Measurements from ENCODE around the gene PARP6.
A peak's percentile ranks its signal among the peaks of the same experiment; 100 is the strongest.
"Not testable (repeated sequence)": the region's sequence is repeated elsewhere in the genome, so short reads cannot be mapped to it uniquely, and the experiment has no call there.

PARP6 gene

GRCh38 chr15:72278737-72279136 lies 6.4 kb upstream of the PARP6 start:
- H3K27ac ChIP-seq (ENCODE audit: low read length, poor library complexity, severe bottlenecking) = no peak overlapping the region
- 100% methylated on average over 1 of the region's 1 CpG for WGBS
- H2AFZ ChIP-seq (ENCODE audit: low read depth, low read length) = no peak overlapping the region
- no peaks in the 10 kb centered on the region for H3K79me1 ChIP-seq (replicated peaks; ENCODE audit: low read length, poor library complexity, severe bottlenecking)
- no peak overlapping the region for H2BK120ac ChIP-seq (ENCODE audit: low read depth, low read length)
- H3K18ac ChIP-seq (ENCODE audit: low read depth in 1 of 2, low read length in 2 of 2) = no peak overlapping the region
- no peak overlapping the region for H3K4ac ChIP-seq (ENCODE audit: low read depth in 1 of 2, low read length in 2 of 2)
- DNase-seq = no peak
- no peak overlapping the region for H2BK12ac ChIP-seq (ENCODE audit: low read length in 2 of 2)
- no peak overlapping the region for H3K9ac ChIP-seq (ENCODE audit: low read length)
- H3K4me3 ChIP-seq (ENCODE audit: insufficient read depth in 1 of 2, low read depth in 1 of 2, low read length in 2 of 2) = no peak overlapping the region
- no peak overlapping the region for H2BK15ac ChIP-seq (ENCODE audit: low read depth, poor library complexity, severe bottlenecking)
- H3K9me3 ChIP-seq (ENCODE audit: control insufficient read depth, low read length) = no peaks in the 10 kb centered on the region
- no peak overlapping the region for H3K4me2 ChIP-seq (ENCODE audit: low read length, poor library complexity, severe bottlenecking)
- peaks cover 0 to 6% of the 10 kb centered on the region in 2 experiments for H3K27me3 ChIP-seq (ENCODE audit: control insufficient read depth in 1 of 2, insufficient read depth in 1 of 2, low read length in 2 of 2)
- no peak overlapping the region for H2BK5ac ChIP-seq (ENCODE audit: low read depth, low read length, poor library complexity, severe bottlenecking)
- peaks cover 4% of the 10 kb centered on the region for H3K4me1 ChIP-seq (ENCODE audit: control insufficient read depth, insufficient read depth, low read depth, low read length)
- no peak overlapping the region for H3K14ac ChIP-seq (ENCODE audit: low read length in 2 of 2)
- H4K8ac ChIP-seq (ENCODE audit: low read length) = no peak overlapping the region
- no peak overlapping the region for H2AK5ac ChIP-seq (ENCODE audit: low read length, severe bottlenecking)
- H3K36me3 ChIP-seq (ENCODE audit: control insufficient read depth in 1 of 2, insufficient read depth in 2 of 2, low read depth in 1 of 2, low read length in 2 of 2) = no peaks in the 10 kb centered on the region
- H3K23ac ChIP-seq (ENCODE audit: low read length in 2 of 2) = no peak overlapping the region
- no peak overlapping the region for H4K91ac ChIP-seq (ENCODE audit: low read length)

- DNase-seq = no peak
- peaks cover 6% of the 10 kb centered on the region for H3K79me1 ChIP-seq (replicated peaks; ENCODE audit: low read length, poor library complexity, severe bottlenecking)
- H2BK15ac ChIP-seq (ENCODE audit: low read depth, poor library complexity, severe bottlenecking) = no peak overlapping the region
- H2BK12ac ChIP-seq (ENCODE audit: low read length in 2 of 2) = no peak overlapping the region
- H2AK5ac ChIP-seq (ENCODE audit: low read length, severe bottlenecking) = no peak overlapping the region
- no peak overlapping the region for H3K4me3 ChIP-seq (ENCODE audit: insufficient read depth in 1 of 2, low read depth in 1 of 2, low read length in 2 of 2)
- H3K18ac ChIP-seq (ENCODE audit: low read depth in 1 of 2, low read length in 2 of 2) = no peak overlapping the region
- H2BK120ac ChIP-seq (ENCODE audit: low read depth, low read length) = no peak overlapping the region
- no peak overlapping the region for H3K23ac ChIP-seq (ENCODE audit: low read length in 2 of 2)
- peaks cover 2% of the 10 kb centered on the region for H3K4me1 ChIP-seq (ENCODE audit: control insufficient read depth, insufficient read depth, low read depth, low read length)
- H4K8ac ChIP-seq (ENCODE audit: low read length) = no peak overlapping the region
- H3K27ac ChIP-seq (ENCODE audit: low read length, poor library complexity, severe bottlenecking) = no peak overlapping the region
- no peak overlapping the region for H2AFZ ChIP-seq (ENCODE audit: low read depth, low read length)
- no peak overlapping the region for H4K91ac ChIP-seq (ENCODE audit: low read length)
- H3K36me3 ChIP-seq (ENCODE audit: control insufficient read depth in 1 of 2, insufficient read depth in 2 of 2, low read depth in 1 of 2, low read length in 2 of 2) = no peaks in the 10 kb centered on the region
- no peak overlapping the region for H3K4me2 ChIP-seq (ENCODE audit: low read length, poor library complexity, severe bottlenecking)
- H2BK5ac ChIP-seq (ENCODE audit: low read depth, low read length, poor library complexity, severe bottlenecking) = no peak overlapping the region
- no peaks in the 10 kb centered on the region for H3K9me3 ChIP-seq (ENCODE audit: control insufficient read depth, low read length)
- peaks cover 0 to 6% of the 10 kb centered on the region in 2 experiments for H3K27me3 ChIP-seq (ENCODE audit: control insufficient read depth in 1 of 2, insufficient read depth in 1 of 2, low read length in 2 of 2)
- no peak overlapping the region for H3K9ac ChIP-seq (ENCODE audit: low read length)
- no peak overlapping the region for H3K14ac ChIP-seq (ENCODE audit: low read length in 2 of 2)
- no peak overlapping the region for H3K4ac ChIP-seq (ENCODE audit: low read depth in 1 of 2, low read length in 2 of 2)
Observed at GRCh38 chr15:72276326-72276700, 4.0 kb upstream of the PARP6 start.

- H3K9ac ChIP-seq (ENCODE audit: low read length); H3K4me3 ChIP-seq (ENCODE audit: insufficient read depth in 1 of 2, low read depth in 1 of 2, low read length in 2 of 2); H2AK5ac ChIP-seq (ENCODE audit: low read length, severe bottlenecking); H3K4me1 ChIP-seq (ENCODE audit: control insufficient read depth, insufficient read depth, low read depth, low read length); H3K14ac ChIP-seq (ENCODE audit: low read length in 2 of 2); H3K27me3 ChIP-seq (ENCODE audit: control insufficient read depth in 1 of 2, insufficient read depth in 1 of 2, low read length in 2 of 2); H2BK15ac ChIP-seq (ENCODE audit: low read depth, poor library complexity, severe bottlenecking); H3K36me3 ChIP-seq (ENCODE audit: control insufficient read depth in 1 of 2, insufficient read depth in 2 of 2, low read depth in 1 of 2, low read length in 2 of 2); H2BK120ac ChIP-seq (ENCODE audit: low read depth, low read length); H3K18ac ChIP-seq (ENCODE audit: low read depth in 1 of 2, low read length in 2 of 2); H3K79me1 ChIP-seq (replicated peaks; ENCODE audit: low read length, poor library complexity, severe bottlenecking); H2BK12ac ChIP-seq (ENCODE audit: low read length in 2 of 2); H3K4ac ChIP-seq (ENCODE audit: low read depth in 1 of 2, low read length in 2 of 2); H2BK5ac ChIP-seq (ENCODE audit: low read depth, low read length, poor library complexity, severe bottlenecking); DNase-seq; H3K23ac ChIP-seq (ENCODE audit: low read length in 2 of 2); H2AFZ ChIP-seq (ENCODE audit: low read depth, low read length); H3K27ac ChIP-seq (ENCODE audit: low read length, poor library complexity, severe bottlenecking); H3K9me3 ChIP-seq (ENCODE audit: control insufficient read depth, low read length); H4K8ac ChIP-seq (ENCODE audit: low read length); H3K4me2 ChIP-seq (ENCODE audit: low read length, poor library complexity, severe bottlenecking); H4K91ac ChIP-seq (ENCODE audit: low read length): not testable (repeated sequence)
Observed at GRCh38 chr15:72275635-72276325, 3.4 kb upstream of the PARP6 start.

- whole genome bisulfite sequencing = 42% methylated on average over 7 of the region's 10 CpGs
- H2BK5ac ChIP-seq (ENCODE audit: low read depth, low read length, poor library complexity, severe bottlenecking) = no peak overlapping the region
- H3K14ac ChIP-seq (ENCODE audit: low read length in 2 of 2) = no peak overlapping the region
- H2AK5ac ChIP-seq (ENCODE audit: low read length, severe bottlenecking) = no peak overlapping the region
- peak overlapping the region; percentile 75 for H3K9ac ChIP-seq (ENCODE audit: low read length)
- H3K36me3 ChIP-seq (ENCODE audit: control insufficient read depth in 1 of 2, insufficient read depth in 2 of 2, low read depth in 1 of 2, low read length in 2 of 2) = peaks cover 6 to 26% of the 10 kb centered on the region in 2 experiments
- peak overlapping the region; percentile 48 for H3K4me2 ChIP-seq (ENCODE audit: low read length, poor library complexity, severe bottlenecking)
- H2BK12ac ChIP-seq (ENCODE audit: low read length in 2 of 2) = no peak overlapping the region
- H2BK15ac ChIP-seq (ENCODE audit: low read depth, poor library complexity, severe bottlenecking) = no peak overlapping the region
- peak overlapping the region; percentile 14 for H4K8ac ChIP-seq (ENCODE audit: low read length)
- H3K27ac ChIP-seq (ENCODE audit: low read length, poor library complexity, severe bottlenecking) = peak overlapping the region; percentile 7
- H3K27me3 ChIP-seq (ENCODE audit: control insufficient read depth in 1 of 2, insufficient read depth in 1 of 2, low read length in 2 of 2) = peaks cover 0 to 6% of the 10 kb centered on the region in 2 experiments
- H4K91ac ChIP-seq (ENCODE audit: low read length) = no peak overlapping the region
- H3K23ac ChIP-seq (ENCODE audit: low read length in 2 of 2) = no peak overlapping the region
- H3K4me1 ChIP-seq (ENCODE audit: control insufficient read depth, insufficient read depth, low read depth, low read length) = peaks cover 3% of the 10 kb centered on the region
- peak overlapping the region; percentile 23 to 66 for H3K4me3 ChIP-seq (ENCODE audit: insufficient read depth in 1 of 2, low read depth in 1 of 2, low read length in 2 of 2)
- no peak overlapping the region for H2BK120ac ChIP-seq (ENCODE audit: low read depth, low read length)
- H3K9me3 ChIP-seq (ENCODE audit: control insufficient read depth, low read length) = no peaks in the 10 kb centered on the region
- H3K79me1 ChIP-seq (replicated peaks; ENCODE audit: low read length, poor library complexity, severe bottlenecking) = peaks cover 20% of the 10 kb centered on the region
- no peak for DNase-seq
- H3K18ac ChIP-seq (ENCODE audit: low read depth in 1 of 2, low read length in 2 of 2) = peak overlapping the region; percentile 5 to 43
- peak overlapping the region; percentile 49 for H2AFZ ChIP-seq (ENCODE audit: low read depth, low read length)
- peak overlapping the region in 1 of 2 experiments; percentile 40 for H3K4ac ChIP-seq (ENCODE audit: low read depth in 1 of 2, low read length in 2 of 2)
Observed at GRCh38 chr15:72272997-72273352, 621 bp upstream of the PARP6 start.

All from mesenchymal stem cell (in vitro differentiated cells and primary cell).